Liver (tissue), 9 donors: ENCODE results near the gene C22orf23. TPM values are rescaled to one million over a fixed set of nuclear protein-coding genes. Genes with fewer than 3 reads are reported as not detected.

Experiments
- DNase-seq: peaks from one replicate; pipeline ENCODE4 v3.0.0-alpha.2; 2017; ENCODE audit warnings: low spot score
- H3K27ac ChIP-seq, 2 donors: one replicate each; pipeline ENCODE4 v1.7.0; 2013; ENCODE audit warnings: inconsistent platforms in 2 of 2, low read length in 2 of 2, control low read depth in 1 of 2, low read depth in 1 of 2, mild to moderate bottlenecking in 1 of 2
- H3K27me3 ChIP-seq, 4 donors: one replicate each; pipeline versions ENCODE4 v1.6.1 to v1.7.0; 2013; ENCODE audit warnings: low read length in 3 of 4, inconsistent platforms in 1 of 4, mild to moderate bottlenecking in 1 of 4, moderate library complexity in 1 of 4; ENCODE audit not compliant: control insufficient read depth in 4 of 4, insufficient read depth in 4 of 4
- H3K36me3 ChIP-seq, 4 donors: one replicate each; pipeline versions ENCODE4 v1.6.1 to v1.7.0; 2013; ENCODE audit warnings: low read length in 3 of 4, mild to moderate bottlenecking in 3 of 4, low read depth in 1 of 4, moderate library complexity in 1 of 4; ENCODE audit not compliant: control insufficient read depth in 4 of 4, insufficient read depth in 3 of 4
- H3K4me1 ChIP-seq, 4 donors: one replicate each; pipeline versions ENCODE4 v1.6.1 to v1.7.0; 2013; ENCODE audit warnings: low read length in 3 of 4, mild to moderate bottlenecking in 3 of 4, moderate library complexity in 1 of 4; ENCODE audit not compliant: control insufficient read depth in 4 of 4, insufficient read depth in 4 of 4
- H3K4me3 ChIP-seq, 3 donors: one replicate each; pipeline versions ENCODE4 v1.6.1 to v1.7.0; 2013; ENCODE audit warnings: low read length in 3 of 3, control low read depth in 1 of 3, low read depth in 1 of 3, mild to moderate bottlenecking in 1 of 3
- H3K9ac ChIP-seq, 2 donors: one replicate each; pipeline ENCODE4 v1.7.0; 2013; ENCODE audit warnings: low read length in 2 of 2, mild to moderate bottlenecking in 2 of 2, moderate library complexity in 2 of 2, control low read depth in 1 of 2, low read depth in 1 of 2
- H3K9me3 ChIP-seq, 4 donors: one replicate each; pipeline versions ENCODE4 v1.6.1 to v1.7.0; 2013; ENCODE audit warnings: low read length in 3 of 4; ENCODE audit not compliant: control insufficient read depth in 4 of 4
- EGR1 ChIP-seq, 2 donors: IDR thresholded peaks; 2 replicates each; pipeline ENCODE4 v1.6.1; 2016 to 2018; ENCODE audit warnings: antibody characterized with exemption in 2 of 2, low read depth in 2 of 2
- FOXA2 ChIP-seq: IDR thresholded peaks from 2 replicates; pipeline ENCODE4 v1.6.1; 2016; ENCODE audit warnings: antibody characterized with exemption
- GABPA ChIP-seq, 2 donors: IDR thresholded peaks in 1 of 2; conservative IDR thresholded peaks in 1 of 2; 2 replicates each; pipeline ENCODE4 v1.6.1; 2016; ENCODE audit warnings: antibody characterized with exemption in 2 of 2, mild to moderate bottlenecking in 1 of 2, moderate library complexity in 1 of 2
- HNF4A ChIP-seq, 2 donors: conservative IDR thresholded peaks; 2 replicates each; pipeline ENCODE4 v1.6.1; 2016; ENCODE audit warnings: antibody characterized with exemption in 2 of 2, mild to moderate bottlenecking in 2 of 2
- HNF4G ChIP-seq: IDR thresholded peaks from 2 replicates; pipeline ENCODE4 v1.6.1; 2016; ENCODE audit warnings: antibody characterized with exemption
- JUND ChIP-seq, 2 donors: IDR thresholded peaks; 2 replicates each; pipeline ENCODE4 v1.6.1; 2016; ENCODE audit warnings: antibody characterized with exemption in 2 of 2
- NR2F2 ChIP-seq: IDR thresholded peaks from 2 replicates; pipeline ENCODE4 v1.6.1; 2016; ENCODE audit warnings: antibody characterized with exemption
- RAD21 ChIP-seq, 2 donors: IDR thresholded peaks; 2 replicates each; pipeline ENCODE4 v1.6.1; 2016; ENCODE audit warnings: antibody characterized with exemption in 2 of 2, mild to moderate bottlenecking in 2 of 2
- RXRA ChIP-seq, 2 donors: IDR thresholded peaks; 2 replicates each; pipeline ENCODE4 v1.6.1; 2017 to 2018; ENCODE audit warnings: antibody characterized with exemption in 2 of 2, mild to moderate bottlenecking in 1 of 2
- SP1 ChIP-seq: IDR thresholded peaks from 2 replicates; pipeline ENCODE4 v1.6.1; 2018; ENCODE audit warnings: antibody characterized with exemption, mild to moderate bottlenecking
- TAF1 ChIP-seq: conservative IDR thresholded peaks from 2 replicates; pipeline ENCODE4 v1.6.1; 2016; ENCODE audit warnings: antibody characterized with exemption, mild to moderate bottlenecking
- YY1 ChIP-seq: IDR thresholded peaks from 2 replicates; pipeline ENCODE4 v1.6.1; 2016; ENCODE audit warnings: antibody characterized with exemption, mild to moderate bottlenecking
- WGBS: extraction: QIAGEN DNeasy Blood & Tissue Kit; methylation state at CpG from one replicate; pipeline ENCODE4 v1.1.7; 2013; 5-methylcytosine and 5-hydroxymethylcytosine counted together
- polyA plus RNA-seq, 2 donors: library from polyadenylated mRNA; stranded (reverse) in 1 of 2; unstranded in 1 of 2; fragments of 200-250 nt in 1 of 2; fragments of >200 nt in 1 of 2; fragmentation: Nextera tagmentation in 1 of 2; extraction: Ambion mirVana in 1 of 2; gene quantifications; one replicate each; pipeline versions ENCODE4 v1.2.1 to v1.2.3, GENCODE V29; 2013 to 2015
- total RNA-seq, 2 donors: library from RNA; depleted of rRNA; stranded (reverse); fragments of >200 nt; gene quantifications; one replicate each; pipeline ENCODE4 v1.2.3, GENCODE V29; 2014
- TF ChIP-seq, protein P1 (sequence below): IDR thresholded peaks from 2 replicates; pipeline ENCODE4 v1.6.1; 2016; ENCODE audit warnings: antibody characterized with exemption, mild to moderate bottlenecking
- TF ChIP-seq, protein P2 (sequence below): IDR thresholded peaks from 2 replicates; pipeline ENCODE4 v1.6.1; 2016; ENCODE audit warnings: antibody characterized with exemption
- TF ChIP-seq, protein P3 (sequence below): IDR thresholded peaks from 2 replicates; pipeline ENCODE4 v1.6.1; 2016; ENCODE audit warnings: antibody characterized with exemption
- TF ChIP-seq, protein P4 (sequence below): fragments of 150-350 bp; IDR thresholded peaks from 2 replicates; pipeline ENCODE4 v1.5.1; 2017; ENCODE audit warnings: improper control_type of control experiment, low read depth, low read length; ENCODE audit not compliant: missing input control
- TF ChIP-seq, protein P5 (sequence below): IDR thresholded peaks from 2 replicates; pipeline ENCODE4 v1.6.1; 2016; ENCODE audit warnings: antibody characterized with exemption
- donor health status: healthy.
- donor health status: healthy.
- donor health status: healthy.
- donor health status: healthy.
- donor health status: healthy.

C22orf23 gene
- total and polyA plus RNA-seq, 4 donors: 0.02 TPM; not detected in 3

DNA sequence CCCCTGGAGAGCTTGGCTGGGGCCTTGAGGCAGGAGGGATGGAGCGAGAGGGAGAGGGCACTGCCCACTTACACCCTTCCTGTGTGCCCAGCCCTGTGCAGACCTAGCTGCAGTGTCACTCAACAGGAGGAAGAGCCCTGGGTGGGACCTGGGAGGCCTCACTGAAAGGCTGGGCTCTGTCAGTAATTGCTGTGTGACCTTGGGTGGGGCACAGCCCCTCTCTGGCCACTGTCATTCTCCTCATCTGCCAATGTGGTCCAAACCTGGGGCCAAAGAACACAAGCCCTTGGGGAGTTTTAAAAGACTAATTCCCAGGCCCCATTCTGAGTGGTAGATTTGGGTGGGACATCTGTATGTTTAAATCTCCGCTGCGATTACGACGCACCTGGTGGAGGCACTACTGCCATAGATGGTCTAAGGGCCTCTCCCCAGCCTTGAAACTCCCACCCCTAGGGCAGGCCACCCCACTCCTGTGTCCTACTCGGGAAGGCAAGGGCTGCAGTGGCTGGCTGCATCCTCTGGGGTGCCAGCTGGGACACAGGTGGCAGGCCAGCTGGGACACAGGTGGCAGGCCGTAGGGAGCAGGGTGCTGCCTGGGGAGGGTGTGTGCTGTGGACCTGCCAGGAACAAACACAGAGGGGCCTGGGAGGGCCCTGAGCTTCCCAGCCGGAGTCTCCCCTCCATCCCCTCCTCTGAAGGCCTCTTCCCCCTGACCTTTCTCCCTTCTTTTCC, 43.3 kb upstream of the C22orf23 start:
- DNase-seq: no peak
- no peak overlapping the region for H3K27ac ChIP-seq

More for the DNA sequence above, 43.3 kb upstream of the C22orf23 start:
- no peak overlapping the region for H3K4me3 ChIP-seq
- H3K36me3 ChIP-seq: no peaks in the 10 kb centered on the region
- WGBS: 92% methylated on average over 8 of the region's 8 CpGs
- H3K27me3 ChIP-seq: no peaks in the 10 kb centered on the region
- TF ChIP-seq RAD21 (IDR thresholded peaks at IDR 0.05): no peak
- no peak for TF ChIP-seq YY1
- TF ChIP-seq RXRA (IDR thresholded peaks at IDR 0.05): no peak
- no peak for TF ChIP-seq FOXA2
- TF ChIP-seq, protein P1, sequence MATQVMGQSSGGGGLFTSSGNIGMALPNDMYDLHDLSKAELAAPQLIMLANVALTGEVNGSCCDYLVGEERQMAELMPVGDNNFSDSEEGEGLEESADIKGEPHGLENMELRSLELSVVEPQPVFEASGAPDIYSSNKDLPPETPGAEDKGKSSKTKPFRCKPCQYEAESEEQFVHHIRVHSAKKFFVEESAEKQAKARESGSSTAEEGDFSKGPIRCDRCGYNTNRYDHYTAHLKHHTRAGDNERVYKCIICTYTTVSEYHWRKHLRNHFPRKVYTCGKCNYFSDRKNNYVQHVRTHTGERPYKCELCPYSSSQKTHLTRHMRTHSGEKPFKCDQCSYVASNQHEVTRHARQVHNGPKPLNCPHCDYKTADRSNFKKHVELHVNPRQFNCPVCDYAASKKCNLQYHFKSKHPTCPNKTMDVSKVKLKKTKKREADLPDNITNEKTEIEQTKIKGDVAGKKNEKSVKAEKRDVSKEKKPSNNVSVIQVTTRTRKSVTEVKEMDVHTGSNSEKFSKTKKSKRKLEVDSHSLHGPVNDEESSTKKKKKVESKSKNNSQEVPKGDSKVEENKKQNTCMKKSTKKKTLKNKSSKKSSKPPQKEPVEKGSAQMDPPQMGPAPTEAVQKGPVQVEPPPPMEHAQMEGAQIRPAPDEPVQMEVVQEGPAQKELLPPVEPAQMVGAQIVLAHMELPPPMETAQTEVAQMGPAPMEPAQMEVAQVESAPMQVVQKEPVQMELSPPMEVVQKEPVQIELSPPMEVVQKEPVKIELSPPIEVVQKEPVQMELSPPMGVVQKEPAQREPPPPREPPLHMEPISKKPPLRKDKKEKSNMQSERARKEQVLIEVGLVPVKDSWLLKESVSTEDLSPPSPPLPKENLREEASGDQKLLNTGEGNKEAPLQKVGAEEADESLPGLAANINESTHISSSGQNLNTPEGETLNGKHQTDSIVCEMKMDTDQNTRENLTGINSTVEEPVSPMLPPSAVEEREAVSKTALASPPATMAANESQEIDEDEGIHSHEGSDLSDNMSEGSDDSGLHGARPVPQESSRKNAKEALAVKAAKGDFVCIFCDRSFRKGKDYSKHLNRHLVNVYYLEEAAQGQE: no peak
- no peak for TF ChIP-seq GABPA (IDR thresholded peaks at IDR 0.05 in 1 of 2, conservative IDR thresholded peaks at IDR 0.05 in 1 of 2)
- TF ChIP-seq SP1: no peak
- TF ChIP-seq NR2F2: no peak
- TF ChIP-seq HNF4A (conservative IDR thresholded peaks at IDR 0.05): no peak
- TF ChIP-seq, protein P2, sequence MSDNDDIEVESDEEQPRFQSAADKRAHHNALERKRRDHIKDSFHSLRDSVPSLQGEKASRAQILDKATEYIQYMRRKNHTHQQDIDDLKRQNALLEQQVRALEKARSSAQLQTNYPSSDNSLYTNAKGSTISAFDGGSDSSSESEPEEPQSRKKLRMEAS: no peak
- TF ChIP-seq JUND (IDR thresholded peaks at IDR 0.05): no peak
- TF ChIP-seq, protein P3, sequence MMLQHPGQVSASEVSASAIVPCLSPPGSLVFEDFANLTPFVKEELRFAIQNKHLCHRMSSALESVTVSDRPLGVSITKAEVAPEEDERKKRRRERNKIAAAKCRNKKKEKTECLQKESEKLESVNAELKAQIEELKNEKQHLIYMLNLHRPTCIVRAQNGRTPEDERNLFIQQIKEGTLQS: no peak
- TF ChIP-seq, protein P4, sequence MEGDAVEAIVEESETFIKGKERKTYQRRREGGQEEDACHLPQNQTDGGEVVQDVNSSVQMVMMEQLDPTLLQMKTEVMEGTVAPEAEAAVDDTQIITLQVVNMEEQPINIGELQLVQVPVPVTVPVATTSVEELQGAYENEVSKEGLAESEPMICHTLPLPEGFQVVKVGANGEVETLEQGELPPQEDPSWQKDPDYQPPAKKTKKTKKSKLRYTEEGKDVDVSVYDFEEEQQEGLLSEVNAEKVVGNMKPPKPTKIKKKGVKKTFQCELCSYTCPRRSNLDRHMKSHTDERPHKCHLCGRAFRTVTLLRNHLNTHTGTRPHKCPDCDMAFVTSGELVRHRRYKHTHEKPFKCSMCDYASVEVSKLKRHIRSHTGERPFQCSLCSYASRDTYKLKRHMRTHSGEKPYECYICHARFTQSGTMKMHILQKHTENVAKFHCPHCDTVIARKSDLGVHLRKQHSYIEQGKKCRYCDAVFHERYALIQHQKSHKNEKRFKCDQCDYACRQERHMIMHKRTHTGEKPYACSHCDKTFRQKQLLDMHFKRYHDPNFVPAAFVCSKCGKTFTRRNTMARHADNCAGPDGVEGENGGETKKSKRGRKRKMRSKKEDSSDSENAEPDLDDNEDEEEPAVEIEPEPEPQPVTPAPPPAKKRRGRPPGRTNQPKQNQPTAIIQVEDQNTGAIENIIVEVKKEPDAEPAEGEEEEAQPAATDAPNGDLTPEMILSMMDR: no peak
- TF ChIP-seq TAF1: no peak
- TF ChIP-seq, protein P5, sequence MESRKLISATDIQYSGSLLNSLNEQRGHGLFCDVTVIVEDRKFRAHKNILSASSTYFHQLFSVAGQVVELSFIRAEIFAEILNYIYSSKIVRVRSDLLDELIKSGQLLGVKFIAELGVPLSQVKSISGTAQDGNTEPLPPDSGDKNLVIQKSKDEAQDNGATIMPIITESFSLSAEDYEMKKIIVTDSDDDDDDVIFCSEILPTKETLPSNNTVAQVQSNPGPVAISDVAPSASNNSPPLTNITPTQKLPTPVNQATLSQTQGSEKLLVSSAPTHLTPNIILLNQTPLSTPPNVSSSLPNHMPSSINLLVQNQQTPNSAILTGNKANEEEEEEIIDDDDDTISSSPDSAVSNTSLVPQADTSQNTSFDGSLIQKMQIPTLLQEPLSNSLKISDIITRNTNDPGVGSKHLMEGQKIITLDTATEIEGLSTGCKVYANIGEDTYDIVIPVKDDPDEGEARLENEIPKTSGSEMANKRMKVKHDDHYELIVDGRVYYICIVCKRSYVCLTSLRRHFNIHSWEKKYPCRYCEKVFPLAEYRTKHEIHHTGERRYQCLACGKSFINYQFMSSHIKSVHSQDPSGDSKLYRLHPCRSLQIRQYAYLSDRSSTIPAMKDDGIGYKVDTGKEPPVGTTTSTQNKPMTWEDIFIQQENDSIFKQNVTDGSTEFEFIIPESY: no peak
- no peak for TF ChIP-seq EGR1 (IDR thresholded peaks at IDR 0.05; ENCODE audit: low read depth in 2 of 2)
- TF ChIP-seq HNF4G: no peak
- no peaks in the 10 kb centered on the region for H3K9me3 ChIP-seq
- no peaks in the 10 kb centered on the region for H3K4me1 ChIP-seq
- H3K9ac ChIP-seq: no peak overlapping the region
